ENCODE data around the gene RAB39A.

GRCh38 chr11:107988397-107989158 lies 60.3 kb downstream of the RAB39A start:
- TF ChIP-seq CTCF (conservative IDR thresholded peaks at IDR 0.05; ENCODE audit: low read depth, low read length) (no peak), EZH2 (IDR thresholded peaks at IDR 0.05; ENCODE audit: borderline replicate concordance, low read depth, low read length, poor library complexity, severe bottlenecking) (no peak)
